Stimulated activated naive CD4-positive, alpha-beta T cell treated with Interleukin-2 at 50 U/mL for 16 hours (primary cell): Measurements from ENCODE around the gene DHRS2.

Source experiments
- DNase-seq: peaks from one replicate; lab custom pipeline; 2025; lab: John Stamatoyannopoulos, UW

The DHRS2 gene

DNA sequence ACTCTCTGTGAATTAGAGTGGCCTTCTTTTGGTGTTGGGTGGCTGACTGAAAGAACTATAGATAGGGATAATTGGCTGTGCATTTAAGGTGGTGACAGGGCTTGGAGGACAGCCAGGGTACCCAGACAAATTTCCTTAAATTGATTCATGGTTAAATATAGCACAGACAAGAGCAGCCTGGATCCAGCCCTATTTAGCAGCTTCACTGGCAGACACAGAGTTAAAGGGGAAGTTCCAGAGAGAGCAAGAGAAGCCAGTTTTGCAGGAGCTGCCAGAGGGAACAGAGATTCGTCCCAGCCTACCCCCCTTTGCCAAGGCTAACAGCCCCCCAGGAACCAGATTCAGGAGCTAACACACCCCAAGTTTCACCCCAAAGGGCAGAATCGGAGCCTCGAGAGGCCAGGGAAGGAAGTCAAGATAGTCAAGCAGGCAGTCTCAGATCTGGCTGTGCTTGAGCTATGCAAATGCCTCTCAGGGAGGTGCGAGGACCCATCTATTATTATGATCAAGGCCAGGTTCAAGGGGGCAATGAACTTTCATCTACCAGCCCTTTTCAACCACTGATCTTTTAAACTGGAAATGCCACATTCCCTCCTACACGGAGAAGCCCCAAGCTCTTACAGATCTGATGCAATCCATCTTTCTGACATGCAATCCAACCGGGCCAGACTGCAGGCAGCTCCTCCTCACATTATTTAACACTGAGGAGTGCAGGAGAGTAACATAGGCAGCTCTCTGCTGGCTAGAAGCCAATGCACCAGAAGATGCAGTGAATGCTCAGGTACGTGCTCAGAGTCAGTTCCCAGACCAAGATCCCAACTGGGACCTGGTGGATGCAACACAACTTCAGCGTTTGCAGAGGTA lies 58.2 kb downstream of the DHRS2 start:
- no peak for DNase-seq
